ENCODE results near the gene KRT77. TPM values are rescaled to one million over a fixed set of nuclear protein-coding genes. Genes with fewer than 3 reads are reported as not detected.

Gene KRT77
- total RNA-seq, 1 experiment from 2014 or later: not detected

GRCh38 chr12:52672321-52672933 lies 30.9 kb downstream of the KRT77 start:
- no peaks in the 10 kb centered on the region for H3K4me1 Mint-ChIP-seq
- CTCF ChIA-PET: interaction anchor here (0.9 to 1.5 kb wide), 3 partner anchors 62 to 198 kb away, joined by 3 to 4 read pairs (median 4); no protein-coding TSS in a partner anchor
- ATAC-seq (no peak), DNase-seq (ENCODE audit: low spot score) (no peak)
- H3K27me3 Mint-ChIP-seq (ENCODE audit: low read depth): peaks cover 2% of the 10 kb centered on the region; the same call in 1 of the 2 replicates
- no peak overlapping the region for H3K27ac Mint-ChIP-seq
- no peak for TF ChIP-seq ZNF532 (CRISPR knock-in tag; IDR thresholded peaks at IDR 0.05; ENCODE audit: borderline replicate concordance)
- TF ChIP-seq ELF4 (CRISPR knock-in tag; IDR thresholded peaks at IDR 0.05; ENCODE audit: low read depth): no peak
- TF ChIP-seq ZNF512 (CRISPR knock-in tag; IDR thresholded peaks at IDR 0.05; ENCODE audit: borderline replicate concordance): no peak
- no peak for TF ChIP-seq JUN (CRISPR knock-in tag; IDR thresholded peaks at IDR 0.05)
- no peak for TF ChIP-seq RELA (CRISPR knock-in tag; IDR thresholded peaks at IDR 0.05; ENCODE audit: borderline replicate concordance)
- TF ChIP-seq ATF1 (CRISPR knock-in tag; IDR thresholded peaks at IDR 0.05): no peak
- TF ChIP-seq TP53 (CRISPR knock-in tag; IDR thresholded peaks at IDR 0.05): no peak
- TF ChIP-seq HMGXB4 (CRISPR knock-in tag; IDR thresholded peaks at IDR 0.05): no peak
- TF ChIP-seq ATF2 (CRISPR knock-in tag; IDR thresholded peaks at IDR 0.05; ENCODE audit: borderline replicate concordance, low read depth): no peak
- no peak for TF ChIP-seq AR (CRISPR knock-in tag; IDR thresholded peaks at IDR 0.05)
- no peak for TF ChIP-seq SMAD3 (CRISPR knock-in tag; IDR thresholded peaks at IDR 0.05; ENCODE audit: borderline replicate concordance)
- TF ChIP-seq FOXP1 (CRISPR knock-in tag; IDR thresholded peaks at IDR 0.05; ENCODE audit: borderline replicate concordance): no peak
- no peak for TF ChIP-seq ZBTB43 (CRISPR knock-in tag; IDR thresholded peaks at IDR 0.05)
- POLR2A ChIA-PET: interaction anchor here (0.7 kb wide), 1 partner anchor 13 kb away, joined by 3 read pairs; no protein-coding TSS in a partner anchor
- no peaks in the 10 kb centered on the region for H3K36me3 Mint-ChIP-seq
- no peaks in the 10 kb centered on the region for H3K9me3 Mint-ChIP-seq
- H3K4me3 Mint-ChIP-seq: no peak overlapping the region

All from WTC11 (cell line).